ENCODE results near the gene AMPD1. TPM values are rescaled to one million over a fixed set of nuclear protein-coding genes. Genes with fewer than 3 reads are reported as not detected.
A peak's percentile ranks its signal among the peaks of the same experiment; 100 is the strongest.

AMPD1 gene
- total RNA-seq, 2 experiments from 2014 or later, result not detected

- peaks cover 100% of the 10 kb centered on the region for H3K36me3 ChIP-seq (ENCODE audit: insufficient read depth, low read length)
- TF ChIP-seq, protein P1, sequence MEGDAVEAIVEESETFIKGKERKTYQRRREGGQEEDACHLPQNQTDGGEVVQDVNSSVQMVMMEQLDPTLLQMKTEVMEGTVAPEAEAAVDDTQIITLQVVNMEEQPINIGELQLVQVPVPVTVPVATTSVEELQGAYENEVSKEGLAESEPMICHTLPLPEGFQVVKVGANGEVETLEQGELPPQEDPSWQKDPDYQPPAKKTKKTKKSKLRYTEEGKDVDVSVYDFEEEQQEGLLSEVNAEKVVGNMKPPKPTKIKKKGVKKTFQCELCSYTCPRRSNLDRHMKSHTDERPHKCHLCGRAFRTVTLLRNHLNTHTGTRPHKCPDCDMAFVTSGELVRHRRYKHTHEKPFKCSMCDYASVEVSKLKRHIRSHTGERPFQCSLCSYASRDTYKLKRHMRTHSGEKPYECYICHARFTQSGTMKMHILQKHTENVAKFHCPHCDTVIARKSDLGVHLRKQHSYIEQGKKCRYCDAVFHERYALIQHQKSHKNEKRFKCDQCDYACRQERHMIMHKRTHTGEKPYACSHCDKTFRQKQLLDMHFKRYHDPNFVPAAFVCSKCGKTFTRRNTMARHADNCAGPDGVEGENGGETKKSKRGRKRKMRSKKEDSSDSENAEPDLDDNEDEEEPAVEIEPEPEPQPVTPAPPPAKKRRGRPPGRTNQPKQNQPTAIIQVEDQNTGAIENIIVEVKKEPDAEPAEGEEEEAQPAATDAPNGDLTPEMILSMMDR (IDR thresholded peaks at IDR 0.05), result no peak
- H3K27ac ChIP-seq (ENCODE audit: low read depth in 1 of 2, low read length in 2 of 2), result no peak overlapping the region
- no peaks in the 10 kb centered on the region for H3K27me3 ChIP-seq (ENCODE audit: control insufficient read depth in 1 of 2, insufficient read depth in 2 of 2, low read length in 2 of 2)
- no peaks in the 10 kb centered on the region for H3K4me1 ChIP-seq (ENCODE audit: insufficient read depth, low read length)
- intact Hi-C loops (cut with DNase I, micrococcal nuclease), result no loop called here
- ATAC-seq (ENCODE audit: poor library complexity), result no peak
- no peak for DNase-seq
- peaks cover 99% of the 10 kb centered on the region for H3K36me3 Mint-ChIP-seq (ENCODE audit: low read depth)
- no peaks in the 10 kb centered on the region for H3K9me3 ChIP-seq (ENCODE audit: control insufficient read depth in 1 of 2, insufficient read depth in 1 of 2, low read length in 2 of 2)
- no peaks in the 10 kb centered on the region for H3K27me3 Mint-ChIP-seq
- CTCF ChIA-PET, result no interaction called here
- H3K4me3 ChIP-seq (ENCODE audit: low read length), result no peak overlapping the region
- no peaks in the 10 kb centered on the region for H3K9me3 Mint-ChIP-seq
- peaks cover 9% of the 10 kb centered on the region for H3K4me1 Mint-ChIP-seq (ENCODE audit: low read depth)
- POLR2A ChIA-PET, result no interaction called here
- no peak overlapping the region for H3K27ac Mint-ChIP-seq
- H3K4me3 Mint-ChIP-seq, result no peak overlapping the region
These were observed 33.2 kb upstream of the AMPD1 start for GRCh38 chr1:114728553-114728952.

DNA sequence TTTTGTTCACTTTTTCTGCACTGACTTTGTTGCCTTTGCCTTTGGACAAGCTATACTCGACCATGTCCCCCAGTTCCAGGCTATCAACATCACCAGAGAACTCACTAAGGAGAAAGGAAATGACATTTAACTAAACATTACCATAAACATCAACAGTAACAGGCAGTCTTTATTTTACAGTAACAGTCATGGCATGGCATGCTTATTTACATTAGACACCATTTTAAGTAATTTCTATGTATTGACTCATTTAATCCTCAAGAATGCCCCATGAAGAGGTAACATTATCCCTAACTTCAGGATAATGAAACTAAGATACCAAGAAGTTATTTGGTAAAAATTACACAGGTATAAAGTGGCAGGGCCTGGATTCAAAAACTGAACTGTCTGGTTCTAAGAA is 29.9 kb upstream of the AMPD1 start:
- no peak overlapping the region for H3K27ac ChIP-seq (ENCODE audit: low read depth in 1 of 2, low read length in 2 of 2)

DNA sequence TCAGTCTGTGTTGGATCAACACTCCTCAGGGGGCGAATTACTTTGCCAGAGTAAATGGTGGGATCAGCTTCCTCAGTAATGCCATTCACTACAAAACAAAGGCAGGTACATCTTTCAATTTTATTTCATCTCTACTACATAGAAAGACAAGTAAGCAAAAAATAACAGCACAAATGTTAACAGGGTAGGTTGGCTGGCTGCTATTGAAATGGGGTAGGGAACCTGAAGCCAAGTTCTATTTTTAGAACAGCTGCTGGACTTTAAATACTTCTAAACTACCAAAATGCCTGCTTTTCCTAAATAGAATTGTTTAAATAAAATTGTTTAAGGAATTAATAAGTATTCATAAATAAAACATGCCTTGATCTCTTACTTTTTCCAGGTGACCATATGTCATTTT is 28.6 kb upstream of the AMPD1 start:
- Mint-ChIP-seq H3K4me1 (ENCODE audit: low read depth) (no peaks in the 10 kb centered on the region), H3K4me3 (no peak overlapping the region), H3K27me3 (no peaks in the 10 kb centered on the region), H3K9me3 (no peaks in the 10 kb centered on the region), H3K27ac (peak overlapping the region; percentile 28), H3K36me3 (ENCODE audit: low read depth) (peaks cover 99% of the 10 kb centered on the region)
- no peak for DNase-seq
- Histone ChIP-seq H3K27me3 (ENCODE audit: control insufficient read depth in 1 of 2, insufficient read depth in 2 of 2, low read length in 2 of 2) (no peaks in the 10 kb centered on the region), H3K36me3 (ENCODE audit: insufficient read depth, low read length) (peaks cover 100% of the 10 kb centered on the region), H3K4me3 (ENCODE audit: low read length) (no peak overlapping the region), H3K4me1 (ENCODE audit: insufficient read depth, low read length) (no peaks in the 10 kb centered on the region), H3K9me3 (ENCODE audit: control insufficient read depth in 1 of 2, insufficient read depth in 1 of 2, low read length in 2 of 2) (no peaks in the 10 kb centered on the region), H3K27ac (ENCODE audit: low read depth in 1 of 2, low read length in 2 of 2) (no peak overlapping the region)
- no peak for ATAC-seq (ENCODE audit: poor library complexity)
- TF ChIP-seq, protein P1 (IDR thresholded peaks at IDR 0.05), result no peak
- ChIA-PET CTCF (no interaction called here), POLR2A (no interaction called here)
- intact Hi-C loops (cut with DNase I, micrococcal nuclease), result no loop called here

More for the DNA sequence above, 29.9 kb upstream of the AMPD1 start:
- DNase-seq, result no peak
- H3K36me3 ChIP-seq (ENCODE audit: insufficient read depth, low read length), result peaks cover 100% of the 10 kb centered on the region
- CTCF ChIA-PET, result no interaction called here
- no peaks in the 10 kb centered on the region for H3K9me3 ChIP-seq (ENCODE audit: control insufficient read depth in 1 of 2, insufficient read depth in 1 of 2, low read length in 2 of 2)
- Mint-ChIP-seq H3K4me1 (ENCODE audit: low read depth) (no peaks in the 10 kb centered on the region), H3K4me3 (no peak overlapping the region), H3K27me3 (no peaks in the 10 kb centered on the region), H3K9me3 (no peaks in the 10 kb centered on the region), H3K36me3 (ENCODE audit: low read depth) (peaks cover 99% of the 10 kb centered on the region), H3K27ac (no peak overlapping the region)
- intact Hi-C loops (cut with DNase I, micrococcal nuclease), result no loop called here
- no peaks in the 10 kb centered on the region for H3K4me1 ChIP-seq (ENCODE audit: insufficient read depth, low read length)
- ATAC-seq (ENCODE audit: poor library complexity), result no peak
- no peaks in the 10 kb centered on the region for H3K27me3 ChIP-seq (ENCODE audit: control insufficient read depth in 1 of 2, insufficient read depth in 2 of 2, low read length in 2 of 2)
- POLR2A ChIA-PET, result no interaction called here
- TF ChIP-seq, protein P1 (IDR thresholded peaks at IDR 0.05), result no peak
- H3K4me3 ChIP-seq (ENCODE audit: low read length), result no peak overlapping the region
